ENCODE results near the gene TCAF2. TPM values are rescaled to one million over a fixed set of nuclear protein-coding genes. Genes with fewer than 3 reads are reported as not detected.

TCAF2 gene
- total and polyA plus RNA-seq, 4 experiments from 2014 or later, result 8.3 to 31.6 (median 18.3) TPM

Other genes starting within 250 kb of the TCAF2 start
- 100 to 1,000 TPM; 145 to 148 TPM for gene ZYX, start 239.6 kb upstream of the TCAF2 start, total RNA-seq
- 100 to 1,000 TPM in 1 of 2 donors, 10 to 100 TPM in 1; 55.7 to 145 TPM for gene ZYX, start 239.6 kb upstream of the TCAF2 start, polyA plus RNA-seq
- 10 to 100 TPM; 30.7 to 34.4 TPM for gene EPHA1, start 212.1 kb upstream of the TCAF2 start, total RNA-seq
- 10 to 100 TPM in 1 of 2 donors, 1 to 10 TPM in 1; 4.2 to 14.4 TPM for gene EPHA1, start 212.1 kb upstream of the TCAF2 start, polyA plus RNA-seq
- gene TAS2R60, start 177.5 kb upstream of the TCAF2 start, total RNA-seq, result 1 to 10 TPM in 1 of 2 experiments, under 1 TPM in 1; 0.36 to 1.4 TPM
- under 1 TPM; 0.89 to 0.94 TPM for gene TAS2R60, start 177.5 kb upstream of the TCAF2 start, polyA plus RNA-seq
- gene TAS2R41, start 143.1 kb upstream of the TCAF2 start, total RNA-seq, result under 1 TPM; 0.61 to 0.73 TPM
- not detected for gene TAS2R41, start 143.1 kb upstream of the TCAF2 start, polyA plus RNA-seq
- gene CTAGE15, start 49.2 kb upstream of the TCAF2 start, total RNA-seq, result not detected
- under 1 TPM in 1 of 2 donors, not detected in 1; 0.11 TPM for gene CTAGE15, start 49.2 kb upstream of the TCAF2 start, polyA plus RNA-seq
- gene CTAGE6, start 136.7 kb downstream of the TCAF2 start, total RNA-seq, result 1 to 10 TPM; 2.5 to 3.8 TPM
- gene CTAGE6, start 136.7 kb downstream of the TCAF2 start, polyA plus RNA-seq, result under 1 TPM in 1 of 2 donors, not detected in 1; 0.40 TPM

All from CD4-positive, alpha-beta memory T cell (primary cell).